Endothelial cell of umbilical vein (primary cell): ENCODE results near the gene NADK.

Experiments used
- CTCF ChIP-seq, 2 donors: IDR thresholded peaks; 1 replicate in 1 of 2; 2 replicates in 1 of 2; pipeline ENCODE4 v1.5.1; 2011; ENCODE audit warnings: low read length in 2 of 2, mild to moderate bottlenecking in 2 of 2, moderate library complexity in 2 of 2, control low read depth in 1 of 2, inconsistent platforms in 1 of 2, low read depth in 1 of 2; ENCODE audit not compliant: insufficient read depth in 1 of 2; ENCODE audit errors: extremely low read depth in 1 of 2
- EZH2 ChIP-seq: IDR thresholded peaks from 2 replicates; pipeline ENCODE4 v1.6.1; 2012; ENCODE audit warnings: borderline replicate concordance, low read depth, mild to moderate bottlenecking, moderate library complexity, low read length, inconsistent platforms; ENCODE audit not compliant: severe bottlenecking
- FOS ChIP-seq: IDR thresholded peaks from 2 replicates; pipeline ENCODE4 v1.6.1; 2011; ENCODE audit warnings: mild to moderate bottlenecking, low read length, moderate library complexity, borderline replicate concordance; ENCODE audit not compliant: insufficient read depth
- GATA2 ChIP-seq: IDR thresholded peaks from 2 replicates; pipeline ENCODE4 v1.7.0; 2011; ENCODE audit warnings: low read depth, mild to moderate bottlenecking, moderate library complexity, mixed read lengths, low read length; ENCODE audit not compliant: insufficient read length, insufficient read depth
- MAX ChIP-seq: IDR thresholded peaks from 2 replicates; pipeline ENCODE4 v1.6.1; 2011; ENCODE audit not compliant: insufficient read depth, insufficient read length
- MYC ChIP-seq: IDR thresholded peaks from one replicate; pipeline ENCODE4 v1.6.1; 2011; ENCODE audit warnings: mild to moderate bottlenecking, low read depth, low read length
- POLR2A ChIP-seq: IDR thresholded peaks from 2 replicates; pipeline ENCODE4 v1.6.1; 2012; ENCODE audit warnings: low read depth, mild to moderate bottlenecking, control low read depth, low read length
- POLR2AphosphoS5 ChIP-seq: IDR thresholded peaks from 2 replicates; pipeline ENCODE4 v1.6.1; 2012; ENCODE audit warnings: low read depth, mild to moderate bottlenecking, control low read depth, low read length, moderate library complexity; ENCODE audit not compliant: insufficient read depth

GRCh38 chr1:1786836-1787605, 8.8 kb upstream of the NADK start:
- TF ChIP-seq CTCF (IDR thresholded peaks at IDR 0.05; ENCODE audit: extremely low read depth in 1 of 2, insufficient read depth in 1 of 2, low read depth in 1 of 2, low read length in 2 of 2) (no peak), EZH2 (no peak), POLR2AphosphoS5 (no peak), MAX (no peak), POLR2A (no peak), MYC (no peak), FOS (no peak), GATA2 (no peak)
